Left cardiac atrium (tissue), 4 donors: Measurements from ENCODE around the gene TSPAN7. TPM values are rescaled to one million over a fixed set of nuclear protein-coding genes. Genes with fewer than 3 reads are reported as not detected.

Experiments
- ATAC-seq, 2 donors: fragments of 200-7000 bp; cut with Tn5 transposase; one replicate each; pipeline ENCODE4 v1.9.1; 2020; ENCODE audit warnings: mild to moderate bottlenecking in 2 of 2, moderate library complexity in 2 of 2
- DNase-seq: peaks from one replicate; pipeline ENCODE4 v3.0.0-alpha.2; 2020
- intact Hi-C, 2 donors: fragments of 100-400 bp; cut with DNase I; formaldehyde crosslinking; loops; one replicate each; pipeline versions ENCODE4 v1.14.1 to v1.15.1; 2022 to 2023
- total RNA-seq, 2 donors: library from RNA; stranded (reverse); fragmentation: NEBNext Ultra II Directional; extraction: Animal tissue kit (Norgen Biotek cat#: 25700); gene quantifications; one replicate each; pipeline ENCODE4 v1.2.1, GENCODE V29; 2021
- donor health status: DM: no; HTN: yes; CAD: no.
- donor health status: DM: no; HTN: yes; CAD: no; lungs with severe emphysema.
- donor health status: DM: yes; HTN: yes; CAD: no.
- donor health status: Dilated cardiomyopathy.

Gene TSPAN7
- total RNA-seq, 2 donors from 2014 or later, result 73.0 to 96.3 TPM

DNA sequence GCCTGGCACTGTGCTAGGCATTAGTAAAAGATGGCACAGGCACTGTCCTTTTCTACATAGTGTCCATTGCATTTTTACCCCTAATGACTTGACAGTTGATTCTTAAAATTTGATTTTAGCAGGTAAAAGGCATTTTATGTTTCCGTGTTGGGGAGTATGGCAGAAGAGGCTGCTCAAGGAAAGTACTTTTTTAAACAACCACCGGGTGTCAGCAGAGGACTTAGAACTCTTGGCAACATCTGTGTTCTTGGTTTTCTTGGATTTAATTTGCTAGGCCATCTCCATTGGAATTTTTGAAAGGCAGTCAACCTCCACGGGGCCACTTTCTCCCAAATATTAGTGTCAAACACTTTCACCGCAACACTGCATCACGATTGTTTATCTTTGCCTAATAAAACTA lies 102.9 kb downstream of the TSPAN7 start:
- DNase-seq, result no peak
- ATAC-seq, result no peak
- intact Hi-C loops, result no loop called here

DNA sequence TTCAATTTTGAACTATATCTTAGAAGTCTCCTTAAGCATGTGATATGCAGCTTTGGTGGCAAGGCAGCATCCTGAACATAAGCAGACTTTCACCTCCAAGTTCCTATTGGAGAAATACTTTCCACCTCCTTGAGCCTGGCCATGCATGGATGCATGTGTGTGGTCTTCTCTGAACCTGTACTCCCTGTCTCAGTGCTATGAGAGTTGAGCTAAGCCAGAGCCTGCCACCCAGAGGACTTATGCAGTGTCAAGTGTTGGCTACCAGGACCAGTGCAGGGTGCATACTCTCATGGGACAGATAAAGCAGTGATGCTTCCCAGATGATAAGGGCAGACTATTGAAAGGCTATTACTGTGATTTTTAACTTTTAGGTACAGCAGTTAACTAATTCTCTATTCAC lies 105.6 kb downstream of the TSPAN7 start:
- DNase-seq (no peak), ATAC-seq (no peak)
- intact Hi-C loops, result no loop called here

- intact Hi-C loops, result no loop called here
- DNase-seq, result no peak
- ATAC-seq, result no peak
Observed at GRCh38 chrX:38668771-38669170, 107.4 kb downstream of the TSPAN7 start.

GRCh38 chrX:38669428-38669827 lies 108.1 kb downstream of the TSPAN7 start:
- ATAC-seq (no peak), DNase-seq (no peak)
- intact Hi-C loops, result no loop called here

DNA sequence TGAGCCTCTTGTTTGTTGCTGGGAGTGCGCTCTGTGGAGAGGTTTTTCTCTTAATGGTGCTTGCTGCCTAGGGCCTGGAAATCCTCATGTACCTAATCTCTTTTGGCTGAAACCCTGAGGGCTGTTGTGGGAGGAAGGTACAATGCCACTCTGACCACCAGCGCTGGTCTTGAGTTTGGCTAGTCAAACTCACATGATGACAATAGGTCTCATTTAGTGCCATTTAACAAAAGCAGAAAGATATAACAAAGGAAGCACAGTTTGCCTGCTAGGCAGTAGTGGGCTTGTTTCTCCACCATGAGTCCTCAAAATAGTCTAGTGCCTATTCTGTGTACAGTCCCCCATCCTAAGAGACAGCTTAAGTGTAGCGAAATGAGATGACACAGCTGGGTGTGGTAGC lies 111.3 kb downstream of the TSPAN7 start:
- DNase-seq (no peak), ATAC-seq (no peak)
- intact Hi-C loops, result no loop called here

GRCh38 chrX:38675856-38676255 lies 114.5 kb downstream of the TSPAN7 start:
- DNase-seq (no peak), ATAC-seq (no peak)
- intact Hi-C loops, result no loop called here

DNA sequence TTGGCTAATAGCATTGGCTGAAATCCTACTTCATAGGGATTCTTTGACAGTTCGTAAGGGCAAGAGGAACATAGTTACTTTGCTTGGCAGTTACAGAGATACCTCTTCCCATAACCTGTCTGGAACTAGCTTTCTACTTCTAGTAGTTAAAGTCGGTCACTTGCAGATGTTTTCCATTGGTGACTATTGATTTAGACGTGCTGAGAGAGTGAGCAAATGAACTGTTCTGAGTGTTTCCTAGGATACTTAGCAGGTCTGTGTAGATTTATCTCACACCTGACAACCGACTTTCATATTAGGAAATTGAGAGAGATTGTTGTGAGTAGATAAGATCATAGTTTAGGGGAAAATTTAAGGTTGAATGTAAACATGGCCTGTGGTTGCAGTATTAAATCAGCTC lies 116.8 kb downstream of the TSPAN7 start:
- no peak for ATAC-seq
- DNase-seq, result no peak
- intact Hi-C loops, result no loop called here

DNA sequence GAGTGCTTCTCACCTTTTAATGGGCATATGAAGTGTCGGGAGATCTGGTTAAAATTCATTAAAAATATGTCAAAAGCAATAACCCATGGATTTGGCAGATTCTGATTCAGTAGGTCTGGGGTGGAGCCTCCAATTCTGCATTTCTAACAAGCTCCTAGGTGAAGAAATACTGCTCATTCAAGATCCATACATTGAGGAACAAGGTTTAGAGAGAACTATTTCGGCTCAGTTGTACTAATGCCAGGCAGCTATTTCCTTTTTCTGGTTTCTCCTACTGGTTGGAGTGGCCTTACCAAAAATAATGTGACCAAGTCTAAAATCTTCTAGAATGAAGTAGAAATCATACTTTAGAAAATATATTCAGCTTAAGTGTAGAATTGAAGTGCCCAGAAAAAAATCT lies 117.5 kb downstream of the TSPAN7 start:
- intact Hi-C loops, result no loop called here
- DNase-seq (no peak), ATAC-seq (no peak)

- no peak for DNase-seq
- no peak for ATAC-seq
- intact Hi-C loops, result no loop called here
Observed at GRCh38 chrX:38679695-38680094, 118.4 kb downstream of the TSPAN7 start.

DNA sequence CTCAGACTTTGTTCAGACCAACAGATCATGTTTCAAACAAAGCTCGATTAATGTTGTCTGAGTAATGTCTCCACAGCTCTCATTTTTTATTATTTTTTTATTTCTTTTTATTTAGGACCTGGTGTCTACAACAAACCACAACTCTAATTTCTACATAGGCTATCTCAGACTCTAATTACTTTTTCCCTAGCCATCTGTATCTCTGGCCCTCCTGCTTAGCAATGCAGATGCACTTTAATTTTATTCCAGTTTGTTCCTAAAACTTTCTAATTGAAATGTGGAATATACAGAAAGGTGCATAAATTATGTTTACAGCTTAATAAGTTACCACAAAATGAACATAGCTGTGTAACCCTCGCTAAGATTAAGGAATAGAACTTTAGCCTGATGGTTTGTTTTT lies 120.8 kb downstream of the TSPAN7 start:
- DNase-seq, result no peak
- intact Hi-C loops, result no loop called here
- no peak for ATAC-seq

GRCh38 chrX:38692961-38693360 lies 131.6 kb downstream of the TSPAN7 start:
- intact Hi-C loops, result no loop called here
- DNase-seq, result no peak
- ATAC-seq, result no peak

- DNase-seq, result no peak
- no peak for ATAC-seq
- intact Hi-C loops, result no loop called here
Observed at GRCh38 chrX:38694394-38694793, 133.1 kb downstream of the TSPAN7 start.

DNA sequence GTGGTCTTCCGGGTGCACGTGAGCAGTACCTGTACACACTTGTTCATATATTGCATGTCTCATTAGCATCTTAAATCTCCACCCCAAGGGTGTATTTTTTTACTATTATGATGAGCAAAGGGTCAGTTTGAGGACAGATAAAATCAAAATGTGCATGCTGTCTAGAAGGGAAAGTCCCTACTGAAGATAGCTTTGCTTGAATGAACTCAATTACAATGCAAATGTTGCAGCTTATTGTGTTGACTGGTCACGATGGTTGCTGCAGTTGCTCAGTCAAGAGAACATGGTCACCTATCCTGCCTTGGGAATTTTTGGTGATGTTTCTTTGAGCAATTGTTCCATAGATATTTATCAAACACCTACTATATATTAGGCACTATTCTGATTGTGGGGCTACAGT lies 136.1 kb downstream of the TSPAN7 start:
- no peak for ATAC-seq
- intact Hi-C loops, result no loop called here

GRCh38 chrX:38699121-38699520 lies 137.8 kb downstream of the TSPAN7 start:
- intact Hi-C loops, result no loop called here
- no peak for DNase-seq
- no peak for ATAC-seq

More for the DNA sequence above, 136.1 kb downstream of the TSPAN7 start:
- DNase-seq, result no peak

DNA sequence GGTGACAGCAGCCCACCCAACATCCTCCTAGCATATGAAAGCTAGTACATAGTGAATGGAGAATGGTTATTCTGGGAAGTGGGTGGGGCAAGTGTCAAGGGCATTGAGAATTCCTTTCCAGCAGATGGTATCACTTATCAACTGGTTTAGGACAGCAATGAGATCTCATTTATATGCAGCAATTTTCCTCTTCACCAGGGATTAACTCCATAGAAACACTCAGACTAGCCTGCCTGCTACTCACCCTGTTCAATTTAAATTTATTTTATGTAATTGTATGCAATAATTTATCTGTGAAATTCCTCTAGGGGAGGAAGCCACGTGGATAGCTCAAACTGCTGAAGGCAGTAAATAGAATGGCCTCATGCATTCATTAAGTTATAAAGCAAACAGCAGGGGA lies 138.4 kb downstream of the TSPAN7 start:
- intact Hi-C loops, result no loop called here
- ATAC-seq, result no peak
- DNase-seq, result no peak

DNA sequence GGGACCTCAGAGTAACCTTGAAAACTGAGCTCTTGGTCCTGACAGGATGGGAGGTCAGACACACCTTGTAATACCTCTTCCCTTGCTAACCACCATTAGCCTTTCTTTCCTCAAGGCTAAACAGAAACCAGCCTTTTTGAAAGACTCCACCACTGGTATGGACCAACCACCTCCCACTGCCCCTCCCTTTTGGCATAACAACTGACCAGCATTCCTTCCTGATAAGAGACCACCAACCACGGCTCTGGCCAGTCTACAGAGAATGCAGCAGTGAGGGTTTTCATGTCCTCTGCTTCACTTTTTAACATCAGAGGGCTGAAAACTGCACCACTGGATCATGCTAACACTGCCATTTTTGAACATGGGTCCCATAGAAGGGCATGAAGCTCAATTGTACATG lies 139.7 kb downstream of the TSPAN7 start:
- intact Hi-C loops, result no loop called here
- DNase-seq (no peak), ATAC-seq (no peak)

DNA sequence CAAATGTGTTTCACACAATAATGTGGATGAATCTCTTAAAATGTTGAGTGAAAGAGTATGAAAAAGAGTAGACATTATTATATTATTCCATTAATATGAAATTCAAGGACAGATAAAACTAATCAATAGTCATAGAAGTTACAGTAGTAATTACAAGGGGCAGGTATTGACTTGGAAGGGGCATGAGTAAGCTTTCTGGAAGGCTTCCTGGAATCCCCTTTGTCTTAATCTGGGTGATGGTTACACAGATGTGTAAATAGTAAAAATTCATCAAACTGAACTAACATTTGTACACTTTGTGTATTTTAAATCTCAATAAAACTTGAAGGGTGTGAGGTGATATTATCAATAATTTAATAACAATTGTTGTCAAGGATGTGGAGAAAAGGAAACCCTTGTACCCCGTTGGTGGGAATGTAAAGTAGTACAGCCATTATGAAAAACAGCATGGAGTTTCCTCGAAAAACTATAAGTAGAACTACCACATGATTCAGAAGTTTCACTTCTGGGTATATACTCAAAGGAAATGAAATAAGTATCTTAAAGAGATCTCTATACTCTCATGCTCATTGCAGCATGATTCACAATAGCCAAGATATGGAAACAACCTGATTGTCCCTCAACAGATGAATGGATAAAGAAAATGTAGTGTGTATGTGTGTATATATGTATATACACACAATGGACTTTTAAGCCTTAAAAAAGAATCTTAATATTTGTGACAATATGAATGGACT lies 143.0 kb downstream of the TSPAN7 start:
- intact Hi-C loops, result no loop called here
- ATAC-seq (no peak), DNase-seq (no peak)

GRCh38 chrX:38717871-38718270 lies 156.5 kb downstream of the TSPAN7 start:
- intact Hi-C loops, result no loop called here
- no peak for DNase-seq
- no peak for ATAC-seq

DNA sequence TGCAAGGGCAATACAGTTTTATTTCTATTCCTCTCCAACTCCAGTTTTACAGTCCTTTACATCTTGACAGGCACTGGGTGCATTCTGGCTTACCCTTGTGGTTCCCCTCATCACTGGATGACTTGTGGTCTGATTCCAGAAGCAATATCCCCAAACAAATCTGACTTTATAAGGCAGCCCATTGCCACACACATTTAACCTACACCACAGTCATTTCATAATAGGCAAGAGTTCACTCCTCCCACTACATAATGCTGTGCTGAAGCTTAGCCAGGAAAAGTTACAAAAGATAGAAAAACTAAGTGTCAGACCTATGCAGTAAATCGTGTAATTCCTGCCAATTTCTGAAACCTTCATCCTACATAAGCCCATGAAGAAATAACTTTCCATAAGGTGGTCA lies 157.0 kb downstream of the TSPAN7 start:
- intact Hi-C loops, result no loop called here
- no peak for ATAC-seq
- DNase-seq, result no peak

- no peak for DNase-seq
- ATAC-seq, result peak in 1 of 2 donors; percentile 34
- intact Hi-C loops, result no loop called here
Observed at GRCh38 chrX:38726612-38727011, 165.3 kb downstream of the TSPAN7 start.

DNA sequence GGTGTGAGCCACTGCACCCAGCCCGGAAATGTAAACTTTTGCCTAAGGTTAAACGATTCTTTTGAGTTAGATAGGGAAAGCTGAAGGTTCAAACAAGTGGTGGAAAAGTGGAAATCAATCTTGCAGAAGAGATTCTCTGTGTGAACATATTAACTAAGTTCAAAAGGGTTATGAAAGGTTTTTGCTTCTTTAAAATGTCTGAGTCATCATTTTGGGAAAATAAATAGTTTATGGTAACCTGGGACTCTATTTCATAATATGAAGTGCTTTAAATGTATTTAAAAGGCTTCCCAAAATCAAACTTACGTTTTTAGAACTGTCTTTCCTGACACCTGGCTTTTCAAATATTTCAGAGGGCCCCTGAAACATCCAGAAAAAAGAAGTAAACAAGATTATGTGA lies 166.3 kb downstream of the TSPAN7 start:
- intact Hi-C loops, result no loop called here
- ATAC-seq, result no peak
- DNase-seq, result no peak

DNA sequence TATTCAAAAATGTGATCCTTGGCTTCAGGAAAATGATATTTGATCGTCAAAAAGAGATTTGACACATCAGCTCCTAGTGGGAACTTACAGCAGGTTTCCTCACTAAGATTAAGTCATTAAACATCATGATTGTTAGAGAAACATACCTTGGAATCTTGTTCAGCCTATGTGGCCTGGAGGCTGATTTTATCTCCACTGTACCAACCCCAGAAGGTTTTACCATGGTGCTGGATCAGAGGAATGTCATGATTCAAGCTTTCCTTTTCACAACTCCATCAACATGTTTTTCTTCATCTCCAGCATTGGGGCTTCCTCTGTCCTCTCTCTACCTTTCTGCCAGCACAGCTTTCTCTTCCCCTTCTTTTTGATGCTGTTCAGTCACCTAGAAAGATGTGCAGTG lies 171.5 kb downstream of the TSPAN7 start:
- ATAC-seq, result no peak
- intact Hi-C loops, result no loop called here
- no peak for DNase-seq
